ENCODE data around the gene PHF10.

GRCh38 chr6:169667716-169668115, 56.6 kb downstream of the PHF10 start:
- no peak for TF ChIP-seq POLR2A (IDR thresholded peaks at IDR 0.05)
- TF ChIP-seq CTCF (IDR thresholded peaks at IDR 0.05): no peak
